GM12873 (cell line): ENCODE measurements around the gene RPL29.
A peak's percentile ranks its signal among the peaks of the same experiment; 100 is the strongest.

Experiments used
- CTCF ChIP-seq: IDR thresholded peaks from 2 replicates; pipeline ENCODE4 v1.5.1; 2012; ENCODE audit warnings: low read depth, mild to moderate bottlenecking, moderate library complexity, low read length, control low read depth; ENCODE audit not compliant: insufficient read depth; ENCODE audit errors: missing control alignments

RPL29 gene

DNA sequence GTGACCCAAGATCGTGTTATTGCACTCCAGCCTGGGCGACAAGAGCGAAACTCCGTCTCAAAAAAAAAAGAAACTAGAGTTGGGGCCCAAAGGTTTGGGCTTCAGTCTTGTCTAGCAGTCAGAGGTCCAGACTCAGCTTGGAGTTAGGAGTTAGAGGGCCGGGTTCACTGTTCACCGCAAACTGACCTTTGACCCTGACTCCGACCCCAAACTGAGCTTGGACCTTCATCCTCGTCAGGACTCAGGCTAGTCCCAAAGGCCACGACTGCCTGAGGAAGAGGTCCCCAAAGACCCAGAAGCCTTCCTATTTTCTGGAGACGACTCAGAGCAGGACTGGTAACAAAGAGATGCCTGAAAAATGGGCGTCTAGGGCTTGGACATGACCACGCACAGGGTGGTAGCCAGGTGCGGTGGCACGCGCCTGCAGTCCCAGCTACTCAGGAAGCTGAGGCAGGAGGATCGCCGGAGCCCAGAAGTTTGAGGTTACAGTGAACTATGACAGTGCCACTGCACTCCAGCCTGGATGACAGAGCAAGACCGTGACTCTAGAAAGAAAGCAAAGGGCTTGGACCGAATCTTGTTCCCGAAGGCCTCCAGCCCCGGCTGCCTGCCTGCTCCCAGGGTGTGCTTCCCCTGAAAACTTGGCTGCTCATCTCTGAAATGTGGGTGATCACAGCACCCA lies 22.8 kb upstream of the RPL29 start:
- TF ChIP-seq CTCF = no peak

DNA sequence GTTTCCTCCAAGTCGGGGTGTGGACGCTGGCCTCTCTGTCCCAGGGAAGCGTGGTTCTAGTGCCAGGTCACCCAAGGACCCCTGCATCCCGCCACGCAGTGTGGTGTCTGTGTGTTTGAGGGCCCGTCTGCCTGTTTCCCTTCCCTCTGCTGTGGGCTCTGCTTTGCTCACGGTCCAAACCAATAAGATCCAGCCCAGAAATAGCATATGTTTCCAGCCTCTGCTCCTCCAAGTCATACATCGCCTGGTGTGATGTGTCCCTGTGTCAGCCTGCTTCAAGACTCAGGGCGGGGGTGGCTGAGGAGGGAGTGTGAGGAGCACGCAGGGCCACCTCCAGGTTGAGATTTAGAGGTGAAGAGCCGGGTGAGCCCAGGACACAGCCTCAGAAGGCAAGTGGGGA lies 21.9 kb upstream of the RPL29 start:
- no peak for TF ChIP-seq CTCF

GRCh38 chr3:52015438-52016228 lies 19.9 kb upstream of the RPL29 start:
- no peak for TF ChIP-seq CTCF

DNA sequence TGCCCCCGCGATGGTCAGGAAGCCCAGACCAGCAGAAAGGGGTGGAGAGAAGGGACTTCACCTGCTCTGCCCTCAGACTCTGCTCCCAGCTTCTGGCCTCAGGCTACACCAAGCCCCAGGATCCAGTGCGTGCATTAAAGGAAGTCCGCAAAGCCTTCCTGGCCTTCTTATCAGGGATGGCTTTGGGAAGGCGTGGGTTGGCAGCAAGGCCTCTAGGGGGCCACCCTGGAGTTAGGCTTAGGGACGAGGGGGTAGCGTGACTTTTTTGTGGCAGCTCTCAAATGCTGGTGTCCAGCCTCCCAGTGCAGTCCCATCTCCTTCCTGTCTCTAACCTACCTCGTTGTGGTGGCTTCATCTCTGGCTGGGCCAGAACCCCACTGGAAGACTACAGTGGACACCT lies 18.9 kb upstream of the RPL29 start:
- peak; percentile 27 for TF ChIP-seq CTCF

DNA sequence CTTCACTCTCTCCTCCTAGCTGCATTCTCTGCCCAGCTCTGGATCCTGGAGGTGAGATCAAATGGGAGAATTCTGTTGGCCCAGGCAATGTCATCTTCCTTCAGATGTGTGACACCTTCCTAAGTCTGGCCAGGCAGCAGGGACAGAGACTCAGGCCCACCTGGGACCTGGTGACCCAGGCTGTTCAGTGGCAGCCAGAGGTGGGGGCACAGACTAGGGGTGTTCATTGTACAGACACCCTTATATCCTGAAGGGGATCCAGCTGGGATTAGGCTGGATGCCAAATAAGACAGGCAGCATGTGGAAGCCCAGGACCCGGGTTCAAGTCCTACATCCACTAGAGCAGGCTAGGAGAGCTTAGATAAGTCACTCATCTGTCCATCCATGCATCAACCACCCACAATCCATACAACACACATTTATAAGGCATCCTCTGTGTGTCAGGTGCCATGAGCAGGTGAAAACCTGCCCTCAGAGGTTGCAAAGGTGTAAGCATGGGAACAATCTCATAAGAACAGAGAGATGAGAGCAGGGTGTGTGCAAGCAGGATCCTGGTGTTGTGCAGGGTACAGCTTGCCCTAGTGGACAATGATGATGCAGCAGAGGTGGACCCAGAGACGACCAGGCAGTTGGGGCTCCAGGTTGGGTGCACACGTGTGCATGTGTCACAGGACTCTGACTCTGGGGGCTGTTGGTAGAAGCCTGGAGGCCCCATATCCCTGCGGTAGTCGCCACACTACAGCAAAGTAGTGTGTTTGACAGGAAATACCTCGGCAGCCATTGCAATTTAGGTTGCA lies 18.3 kb upstream of the RPL29 start:
- TF ChIP-seq CTCF = peak; percentile 22

DNA sequence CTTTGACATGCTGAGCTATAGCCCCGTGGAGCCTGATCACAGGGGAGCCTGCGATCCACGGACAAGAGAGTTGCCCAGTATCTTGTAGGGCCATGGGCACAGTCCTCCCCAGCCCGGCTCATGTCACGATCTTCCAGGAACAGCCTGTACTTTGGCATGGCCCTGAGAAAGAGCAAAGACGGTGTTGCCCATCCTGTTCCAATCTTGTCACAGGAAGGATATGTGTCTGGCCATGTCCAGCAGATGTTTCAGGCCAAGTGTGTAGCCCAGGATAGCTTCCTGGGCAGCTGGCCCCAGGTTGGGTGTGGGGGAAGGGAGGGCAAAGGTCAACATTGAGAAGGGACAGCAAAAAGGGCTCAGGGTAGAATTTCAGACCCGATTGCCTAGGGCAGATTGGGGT lies 17.0 kb upstream of the RPL29 start:
- TF ChIP-seq CTCF = no peak

GRCh38 chr3:52010431-52010830 lies 14.7 kb upstream of the RPL29 start:
- no peak for TF ChIP-seq CTCF
